ENCODE measurements around the gene RAE1. TPM values are rescaled to one million over a fixed set of nuclear protein-coding genes. Genes with fewer than 3 reads are reported as not detected.
A peak's percentile ranks its signal among the peaks of the same experiment; 100 is the strongest.

Gene RAE1
- total RNA-seq, 1 experiment from 2014 or later: 53.1 TPM

- Mint-ChIP-seq H3K27ac (peak overlapping the region; percentile 38 to 89 (median 72); a peak in 6 of 7 replicates), H3K9me3 (no peaks in the 10 kb centered on the region), H3K4me1 (peaks cover 35 to 44% of the 10 kb centered on the region in 2 experiments), H3K36me3 (ENCODE audit: insufficient read depth in 1 of 3, low read depth in 3 of 3) (peaks cover 37 to 79% (median 75%) of the 10 kb centered on the region in 3 experiments), H3K27me3 (ENCODE audit: low read depth) (no peaks in the 10 kb centered on the region), H3K4me3 (no peak overlapping the region; a peak in 1 of 5 replicates)
- H3T11ph ChIP-seq (ENCODE audit: low read length): no peak overlapping the region
- no peak overlapping the region for H3K56ac ChIP-seq (ENCODE audit: insufficient read length, low read depth, low read length)
- H3K27ac ChIP-seq (ENCODE audit: insufficient read length, low read depth, low read length): no peak overlapping the region
- H2BK120ac ChIP-seq (ENCODE audit: low read depth, low read length, poor library complexity, severe bottlenecking): no peak overlapping the region
- H4K5ac ChIP-seq (ENCODE audit: insufficient read length, low read depth, low read length): no peak overlapping the region
- no peaks in the 10 kb centered on the region for H3K9me3 ChIP-seq (ENCODE audit: control insufficient read depth, low read depth, low read length)
- TF ChIP-seq, protein P1, sequence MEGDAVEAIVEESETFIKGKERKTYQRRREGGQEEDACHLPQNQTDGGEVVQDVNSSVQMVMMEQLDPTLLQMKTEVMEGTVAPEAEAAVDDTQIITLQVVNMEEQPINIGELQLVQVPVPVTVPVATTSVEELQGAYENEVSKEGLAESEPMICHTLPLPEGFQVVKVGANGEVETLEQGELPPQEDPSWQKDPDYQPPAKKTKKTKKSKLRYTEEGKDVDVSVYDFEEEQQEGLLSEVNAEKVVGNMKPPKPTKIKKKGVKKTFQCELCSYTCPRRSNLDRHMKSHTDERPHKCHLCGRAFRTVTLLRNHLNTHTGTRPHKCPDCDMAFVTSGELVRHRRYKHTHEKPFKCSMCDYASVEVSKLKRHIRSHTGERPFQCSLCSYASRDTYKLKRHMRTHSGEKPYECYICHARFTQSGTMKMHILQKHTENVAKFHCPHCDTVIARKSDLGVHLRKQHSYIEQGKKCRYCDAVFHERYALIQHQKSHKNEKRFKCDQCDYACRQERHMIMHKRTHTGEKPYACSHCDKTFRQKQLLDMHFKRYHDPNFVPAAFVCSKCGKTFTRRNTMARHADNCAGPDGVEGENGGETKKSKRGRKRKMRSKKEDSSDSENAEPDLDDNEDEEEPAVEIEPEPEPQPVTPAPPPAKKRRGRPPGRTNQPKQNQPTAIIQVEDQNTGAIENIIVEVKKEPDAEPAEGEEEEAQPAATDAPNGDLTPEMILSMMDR (conservative IDR thresholded peaks at IDR 0.05): no peak
- H2BK20ac ChIP-seq (ENCODE audit: low read depth, low read length, poor library complexity, severe bottlenecking): no peak overlapping the region
- H3K79me2 ChIP-seq (ENCODE audit: insufficient read depth, low read length): no peaks in the 10 kb centered on the region; the same call in 1 of the 2 replicates
- H3K23me2 ChIP-seq (ENCODE audit: insufficient read length, low read depth, low read length, poor library complexity, severe bottlenecking): no peaks in the 10 kb centered on the region
- no peak overlapping the region for H2BK12ac ChIP-seq (ENCODE audit: insufficient read length, low read depth, low read length)
- peaks cover 3% of the 10 kb centered on the region for H3K79me1 ChIP-seq (ENCODE audit: insufficient read depth, low read depth, low read length, poor library complexity, severe bottlenecking)
- no peaks in the 10 kb centered on the region for H4K20me1 ChIP-seq (ENCODE audit: control insufficient read depth, insufficient read depth, insufficient read length)
- no peak overlapping the region for H3K4ac ChIP-seq (ENCODE audit: low read depth, low read length)
- no peak overlapping the region for H2AFZ ChIP-seq (ENCODE audit: low read length)
- no peak overlapping the region for H4K91ac ChIP-seq (ENCODE audit: insufficient read length, low read depth, low read length)
- no peaks in the 10 kb centered on the region for H3K27me3 ChIP-seq (ENCODE audit: insufficient read depth, low read length)
- H3K4me1 ChIP-seq (ENCODE audit: insufficient read depth, low read length): no peaks in the 10 kb centered on the region
- no peak overlapping the region for H3K18ac ChIP-seq (ENCODE audit: insufficient read length, low read depth, low read length)
- H3K9ac ChIP-seq (ENCODE audit: extremely low read depth, insufficient read length, low read length): no peak overlapping the region
- no peak for DNase-seq
- no peak overlapping the region for H4K8ac ChIP-seq (replicated peaks; ENCODE audit: insufficient read length, low read depth, low read length)
- H2BK15ac ChIP-seq (ENCODE audit: low read depth, low read length): no peak overlapping the region
- no peak overlapping the region for H2AK5ac ChIP-seq (ENCODE audit: insufficient read length, low read length)
- no peak overlapping the region for H3K23ac ChIP-seq (ENCODE audit: insufficient read length, low read depth, low read length)
- no peak overlapping the region for H3K14ac ChIP-seq (ENCODE audit: insufficient read depth, low read length)
- no CpG with 5 or more reads among the region's 13 CpGs for WGBS (ENCODE audit: extremely low coverage, insufficient read length, low lambda C conversion rate)
- no peak overlapping the region for H2BK5ac ChIP-seq (ENCODE audit: insufficient read length, low read length)
- no peak overlapping the region for H3K4me2 ChIP-seq (ENCODE audit: insufficient read depth, insufficient read length, low read length)
These were observed 46.6 kb downstream of the RAE1 start for GRCh38 chr20:57397693-57398108.
